ENCODE data around the gene DAPK1.

- no peak for TF ChIP-seq CTCF (IDR thresholded peaks at IDR 0.05)
- TF ChIP-seq POLR2A (IDR thresholded peaks at IDR 0.05) = no peak
These were observed 69.3 kb downstream of the DAPK1 start for GRCh38 chr9:87567001-87567400.

Data from vagina (tissue), 2 donors.